ENCODE results near the gene ZNF80. TPM values are rescaled to one million over a fixed set of nuclear protein-coding genes. Genes with fewer than 3 reads are reported as not detected.

The ZNF80 gene
- total RNA-seq, 1 experiment from 2014 or later, result not detected

GRCh38 chr3:114231616-114232015, 5.8 kb downstream of the ZNF80 start:
- no peaks in the 10 kb centered on the region for H3K9me3 ChIP-seq (ENCODE audit: low read length)
- no peaks in the 10 kb centered on the region for H3K27me3 ChIP-seq (ENCODE audit: low read length)
- no peaks in the 10 kb centered on the region for H3K79me2 ChIP-seq (ENCODE audit: low read length)
- DNase-seq, result no peak
- no peaks in the 10 kb centered on the region for H4K20me1 ChIP-seq (ENCODE audit: insufficient read depth, low read depth, low read length)
- H3K9ac ChIP-seq (ENCODE audit: low read length), result no peak overlapping the region
- no peaks in the 10 kb centered on the region for H3K36me3 ChIP-seq (ENCODE audit: insufficient read depth, low read length)
- no peak overlapping the region for H3K4me2 ChIP-seq (ENCODE audit: low read depth, low read length, poor library complexity, severe bottlenecking)
- no peak overlapping the region for H3K27ac ChIP-seq (ENCODE audit: low read length)
- peaks cover 3% of the 10 kb centered on the region for H3K4me1 ChIP-seq (ENCODE audit: low read length)
- H3K9me2 ChIP-seq (replicated peaks; ENCODE audit: insufficient read depth, low read length), result no peaks in the 10 kb centered on the region
- no peak overlapping the region for H2AFZ ChIP-seq (ENCODE audit: low read length)
- H3K4me3 ChIP-seq (ENCODE audit: low read length), result no peak overlapping the region

GRCh38 chr3:114227076-114227475, 10.3 kb downstream of the ZNF80 start:
- no peaks in the 10 kb centered on the region for H3K79me2 ChIP-seq (ENCODE audit: low read length)
- no peak for DNase-seq
- H3K9me3 ChIP-seq (ENCODE audit: low read length), result peaks cover 15% of the 10 kb centered on the region
- no peak overlapping the region for H3K27ac ChIP-seq (ENCODE audit: low read length)
- no peak overlapping the region for H2AFZ ChIP-seq (ENCODE audit: low read length)
- no peak overlapping the region for H3K4me2 ChIP-seq (ENCODE audit: low read depth, low read length, poor library complexity, severe bottlenecking)
- H4K20me1 ChIP-seq (ENCODE audit: insufficient read depth, low read depth, low read length), result no peaks in the 10 kb centered on the region
- H3K9ac ChIP-seq (ENCODE audit: low read length), result no peak overlapping the region
- no peaks in the 10 kb centered on the region for H3K9me2 ChIP-seq (replicated peaks; ENCODE audit: insufficient read depth, low read length)
- no peaks in the 10 kb centered on the region for H3K27me3 ChIP-seq (ENCODE audit: low read length)
- peaks cover 10% of the 10 kb centered on the region; the same call in 1 of the 2 replicates for H3K36me3 ChIP-seq (ENCODE audit: insufficient read depth, low read length)
- H3K4me3 ChIP-seq (ENCODE audit: low read length), result no peak overlapping the region
- peaks cover 17% of the 10 kb centered on the region for H3K4me1 ChIP-seq (ENCODE audit: low read length)

DNA sequence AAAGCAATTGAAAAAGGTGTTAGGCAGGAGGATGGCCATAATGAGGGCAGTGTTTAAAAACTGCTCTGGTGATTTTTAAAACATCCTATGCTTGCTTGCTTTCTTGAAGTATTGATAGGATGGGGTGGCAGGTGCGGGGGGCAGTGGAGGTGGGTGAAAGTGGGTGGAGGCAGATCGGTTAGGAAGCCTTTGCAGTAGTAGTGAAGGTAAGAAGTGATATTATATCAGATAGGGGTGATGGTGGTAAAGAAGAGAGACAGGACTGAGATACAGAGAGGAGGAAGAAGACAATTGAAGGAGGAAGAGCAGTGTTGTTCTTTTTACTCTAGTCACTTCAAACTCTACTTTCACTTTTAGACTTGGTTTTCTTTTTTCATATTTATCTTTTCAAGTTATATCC, 11.1 kb downstream of the ZNF80 start:
- no peaks in the 10 kb centered on the region for H3K27me3 ChIP-seq (ENCODE audit: low read length)
- H3K4me1 ChIP-seq (ENCODE audit: low read length), result peaks cover 20% of the 10 kb centered on the region
- no peaks in the 10 kb centered on the region for H4K20me1 ChIP-seq (ENCODE audit: insufficient read depth, low read depth, low read length)
- H3K9me2 ChIP-seq (replicated peaks; ENCODE audit: insufficient read depth, low read length), result no peaks in the 10 kb centered on the region
- H3K27ac ChIP-seq (ENCODE audit: low read length), result no peak overlapping the region
- DNase-seq, result no peak
- H3K9ac ChIP-seq (ENCODE audit: low read length), result peak overlapping the region; percentile 29; the same call in 1 of the 2 replicates
- peaks cover 15% of the 10 kb centered on the region for H3K9me3 ChIP-seq (ENCODE audit: low read length)
- H3K4me3 ChIP-seq (ENCODE audit: low read length), result no peak overlapping the region; the same call in 1 of the 2 replicates
- H3K36me3 ChIP-seq (ENCODE audit: insufficient read depth, low read length), result peaks cover 10% of the 10 kb centered on the region; the same call in 1 of the 2 replicates
- H3K79me2 ChIP-seq (ENCODE audit: low read length), result no peaks in the 10 kb centered on the region
- H2AFZ ChIP-seq (ENCODE audit: low read length), result no peak overlapping the region
- H3K4me2 ChIP-seq (ENCODE audit: low read depth, low read length, poor library complexity, severe bottlenecking), result peak overlapping the region; percentile 29

- Histone ChIP-seq H3K36me3 (ENCODE audit: insufficient read depth, low read length) (peaks cover 10% of the 10 kb centered on the region; the same call in 1 of the 2 replicates), H3K9me2 (replicated peaks; ENCODE audit: insufficient read depth, low read length) (no peaks in the 10 kb centered on the region), H3K9me3 (ENCODE audit: low read length) (peaks cover 15% of the 10 kb centered on the region), H3K27me3 (ENCODE audit: low read length) (no peaks in the 10 kb centered on the region), H3K4me3 (ENCODE audit: low read length) (no peak overlapping the region), H3K4me1 (ENCODE audit: low read length) (peaks cover 48% of the 10 kb centered on the region), H4K20me1 (ENCODE audit: insufficient read depth, low read depth, low read length) (no peaks in the 10 kb centered on the region), H3K79me2 (ENCODE audit: low read length) (no peaks in the 10 kb centered on the region), H3K27ac (ENCODE audit: low read length) (peak overlapping the region; percentile 44), H3K4me2 (ENCODE audit: low read depth, low read length, poor library complexity, severe bottlenecking) (no peak overlapping the region), H2AFZ (ENCODE audit: low read length) (no peak overlapping the region), H3K9ac (ENCODE audit: low read length) (no peak overlapping the region)
- DNase-seq, result no peak
These were observed 14.2 kb downstream of the ZNF80 start for GRCh38 chr3:114223143-114223542.

DNA sequence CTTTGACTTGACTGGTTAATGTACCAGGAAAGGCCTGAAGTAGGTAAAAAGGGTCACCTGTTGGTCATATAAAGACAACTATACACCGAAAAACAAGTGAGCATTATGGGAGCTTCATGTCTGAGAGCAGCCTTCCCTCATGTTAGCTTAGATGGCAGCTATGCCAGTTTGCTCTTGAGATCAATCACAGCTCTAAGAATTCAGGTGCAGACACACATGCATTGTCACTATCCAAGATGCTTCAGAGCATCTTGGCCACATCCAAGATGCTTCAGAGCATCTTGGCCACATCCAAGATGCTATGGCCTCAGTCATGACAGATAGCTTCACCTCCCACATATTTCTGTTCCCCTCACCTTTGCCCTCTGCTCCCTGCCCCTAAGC, 15.5 kb downstream of the ZNF80 start:
- Histone ChIP-seq H3K27ac (ENCODE audit: low read length) (no peak overlapping the region), H3K9me3 (ENCODE audit: low read length) (peaks cover 15% of the 10 kb centered on the region), H3K36me3 (ENCODE audit: insufficient read depth, low read length) (peaks cover 10% of the 10 kb centered on the region; the same call in 1 of the 2 replicates), H3K4me3 (ENCODE audit: low read length) (no peak overlapping the region), H3K4me1 (ENCODE audit: low read length) (peaks cover 61% of the 10 kb centered on the region), H3K4me2 (ENCODE audit: low read depth, low read length, poor library complexity, severe bottlenecking) (no peak overlapping the region), H3K79me2 (ENCODE audit: low read length) (no peaks in the 10 kb centered on the region), H4K20me1 (ENCODE audit: insufficient read depth, low read depth, low read length) (no peaks in the 10 kb centered on the region), H3K9ac (ENCODE audit: low read length) (no peak overlapping the region), H3K9me2 (replicated peaks; ENCODE audit: insufficient read depth, low read length) (no peaks in the 10 kb centered on the region), H2AFZ (ENCODE audit: low read length) (no peak overlapping the region), H3K27me3 (ENCODE audit: low read length) (no peaks in the 10 kb centered on the region)
- DNase-seq, result no peak

- Histone ChIP-seq H2AFZ (ENCODE audit: low read length) (no peak overlapping the region), H3K9ac (ENCODE audit: low read length) (no peak overlapping the region), H3K36me3 (ENCODE audit: insufficient read depth, low read length) (peaks cover 10% of the 10 kb centered on the region; the same call in 1 of the 2 replicates), H3K9me2 (replicated peaks; ENCODE audit: insufficient read depth, low read length) (no peaks in the 10 kb centered on the region), H3K79me2 (ENCODE audit: low read length) (no peaks in the 10 kb centered on the region), H3K4me3 (ENCODE audit: low read length) (no peak overlapping the region), H4K20me1 (ENCODE audit: insufficient read depth, low read depth, low read length) (no peaks in the 10 kb centered on the region), H3K27me3 (ENCODE audit: low read length) (no peaks in the 10 kb centered on the region), H3K9me3 (ENCODE audit: low read length) (peaks cover 15% of the 10 kb centered on the region), H3K4me2 (ENCODE audit: low read depth, low read length, poor library complexity, severe bottlenecking) (no peak overlapping the region), H3K27ac (ENCODE audit: low read length) (no peak overlapping the region), H3K4me1 (ENCODE audit: low read length) (peaks cover 61% of the 10 kb centered on the region)
- no peak for DNase-seq
These were observed 16.1 kb downstream of the ZNF80 start for GRCh38 chr3:114221165-114221880.

DNA sequence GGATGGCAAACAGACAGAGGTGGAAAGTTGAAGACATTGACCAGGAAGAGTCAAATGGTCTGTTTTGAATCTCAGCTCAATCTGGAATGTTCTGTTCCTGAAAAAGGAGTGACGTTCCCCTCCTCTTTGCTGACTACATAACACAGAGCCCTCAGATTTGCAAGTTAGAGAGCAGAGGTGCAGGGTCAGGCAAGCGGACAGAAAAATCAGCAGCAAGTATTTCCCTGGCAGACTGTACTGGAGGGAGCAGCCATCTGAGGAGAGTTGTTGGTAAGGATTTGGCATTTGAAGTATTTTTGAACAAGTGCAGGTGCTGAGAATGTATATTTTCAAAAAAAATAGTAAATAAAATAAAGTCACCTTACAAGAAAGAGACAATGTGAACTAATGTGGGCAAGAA, 17.6 kb downstream of the ZNF80 start:
- Histone ChIP-seq H3K4me3 (ENCODE audit: low read length) (peak overlapping the region; percentile 32; the same call in 1 of the 2 replicates), H3K79me2 (ENCODE audit: low read length) (no peaks in the 10 kb centered on the region; the same call in 1 of the 2 replicates), H3K9ac (ENCODE audit: low read length) (peak overlapping the region; percentile 50), H4K20me1 (ENCODE audit: insufficient read depth, low read depth, low read length) (no peaks in the 10 kb centered on the region), H3K27ac (ENCODE audit: low read length) (peak overlapping the region; percentile 98), H3K4me1 (ENCODE audit: low read length) (peaks cover 71% of the 10 kb centered on the region), H2AFZ (ENCODE audit: low read length) (peak overlapping the region; percentile 38), H3K27me3 (ENCODE audit: low read length) (no peaks in the 10 kb centered on the region), H3K4me2 (ENCODE audit: low read depth, low read length, poor library complexity, severe bottlenecking) (peak overlapping the region; percentile 59), H3K9me2 (replicated peaks; ENCODE audit: insufficient read depth, low read length) (no peaks in the 10 kb centered on the region), H3K36me3 (ENCODE audit: insufficient read depth, low read length) (peaks cover 4% of the 10 kb centered on the region; the same call in 1 of the 2 replicates), H3K9me3 (ENCODE audit: low read length) (peaks cover 6% of the 10 kb centered on the region)
- DNase-seq, result no peak

GRCh38 chr3:114218578-114219185, 18.7 kb downstream of the ZNF80 start:
- H3K9me3 ChIP-seq (ENCODE audit: low read length), result no peaks in the 10 kb centered on the region
- H3K4me3 ChIP-seq (ENCODE audit: low read length), result peak overlapping the region; percentile 31; the same call in 1 of the 2 replicates
- no peaks in the 10 kb centered on the region; the same call in 1 of the 2 replicates for H3K79me2 ChIP-seq (ENCODE audit: low read length)
- peak overlapping the region; percentile 7; the same call in 1 of the 2 replicates for H3K9ac ChIP-seq (ENCODE audit: low read length)
- H3K36me3 ChIP-seq (ENCODE audit: insufficient read depth, low read length), result no peaks in the 10 kb centered on the region
- no peaks in the 10 kb centered on the region for H4K20me1 ChIP-seq (ENCODE audit: insufficient read depth, low read depth, low read length)
- peak overlapping the region; percentile 98 for H3K27ac ChIP-seq (ENCODE audit: low read length)
- peaks cover 81% of the 10 kb centered on the region for H3K4me1 ChIP-seq (ENCODE audit: low read length)
- H2AFZ ChIP-seq (ENCODE audit: low read length), result peak overlapping the region; percentile 71; the same call in 1 of the 2 replicates
- H3K4me2 ChIP-seq (ENCODE audit: low read depth, low read length, poor library complexity, severe bottlenecking), result peak overlapping the region; percentile 59
- DNase-seq, result peak; percentile 74
- no peaks in the 10 kb centered on the region for H3K9me2 ChIP-seq (replicated peaks; ENCODE audit: insufficient read depth, low read length)
- no peaks in the 10 kb centered on the region for H3K27me3 ChIP-seq (ENCODE audit: low read length)
